Osteoblast (primary cell): ENCODE data around the gene DGCR6. TPM values are rescaled to one million over a fixed set of nuclear protein-coding genes. Genes with fewer than 3 reads are reported as not detected.
"Not testable (repeated sequence)": the region's sequence is repeated elsewhere in the genome, so short reads cannot be mapped to it uniquely, and the experiment has no call there.

ENCODE experiments used
- DNase-seq: peaks from one replicate; pipeline ENCODE4 v3.0.0; 2011; ENCODE audit warnings: low spot score, mixed read lengths; ENCODE audit not compliant: insufficient read length; ENCODE audit errors: missing footprints
- H2AFZ ChIP-seq: 2 replicates; pipeline ENCODE4 v1.6.0; 2011; ENCODE audit warnings: mild to moderate bottlenecking, low read length
- H3K27ac ChIP-seq: 2 replicates; pipeline ENCODE4 v1.5.1; 2011; ENCODE audit warnings: mild to moderate bottlenecking, low read depth, low read length, moderate library complexity
- H3K27me3 ChIP-seq: 2 replicates; pipeline ENCODE4 v1.6.0; 2012; ENCODE audit warnings: mild to moderate bottlenecking, control low read depth, inconsistent platforms, low read length, moderate library complexity; ENCODE audit not compliant: insufficient read depth
- H3K36me3 ChIP-seq: 2 replicates; pipeline ENCODE4 v1.5.1; 2011; ENCODE audit warnings: mild to moderate bottlenecking, low read length, control low read depth, moderate library complexity; ENCODE audit not compliant: insufficient read depth
- H3K4me1 ChIP-seq: 2 replicates; pipeline ENCODE4 v1.5.1; 2011; ENCODE audit warnings: mild to moderate bottlenecking, low read length, control low read depth, moderate library complexity; ENCODE audit not compliant: insufficient read depth
- H3K4me2 ChIP-seq: 2 replicates; pipeline ENCODE4 v1.6.0; 2011; ENCODE audit warnings: mild to moderate bottlenecking, low read length; ENCODE audit not compliant: insufficient read depth
- H3K4me3 ChIP-seq: fragments of 200-600 bp; sonication (generic); 3 replicates; pipeline ENCODE4 v1.5.1; 2012; ENCODE audit warnings: mild to moderate bottlenecking, low read length, inconsistent platforms; ENCODE audit not compliant: insufficient read depth
- H3K79me2 ChIP-seq: 2 replicates; pipeline ENCODE4 v1.6.0; 2012; ENCODE audit warnings: mild to moderate bottlenecking, low read length, control low read depth, inconsistent platforms; ENCODE audit not compliant: insufficient read depth
- H3K9me3 ChIP-seq: 2 replicates; pipeline ENCODE4 v1.5.1; 2011; ENCODE audit warnings: low read depth, low read length, control low read depth
- H4K20me1 ChIP-seq: 2 replicates; pipeline ENCODE4 v1.6.0; 2012; ENCODE audit warnings: mild to moderate bottlenecking, low read length, control low read depth; ENCODE audit not compliant: insufficient read depth
- total RNA-seq: library from RNA; depleted of rRNA; stranded (reverse); fragments of >200 nt; gene quantifications from 2 replicates; pipeline ENCODE4 v1.2.3, GENCODE V29; 2012

Gene DGCR6
- total RNA-seq, 1 donor = 1.1 TPM

- H3K27me3 ChIP-seq, H3K79me2 ChIP-seq, H3K27ac ChIP-seq, H3K4me3 ChIP-seq, H3K9me3 ChIP-seq, H3K4me2 ChIP-seq, H2AFZ ChIP-seq, H3K36me3 ChIP-seq, DNase-seq, H3K4me1 ChIP-seq, H4K20me1 ChIP-seq: not testable (repeated sequence)
These were observed 54.2 kb downstream of the DGCR6 start for GRCh38 chr22:18960166-18960820.

- H3K4me3 ChIP-seq, H3K4me2 ChIP-seq, H3K79me2 ChIP-seq, H4K20me1 ChIP-seq, H3K9me3 ChIP-seq, H3K4me1 ChIP-seq, H3K36me3 ChIP-seq, H3K27me3 ChIP-seq, H2AFZ ChIP-seq, H3K27ac ChIP-seq: not testable (repeated sequence)
- peak; percentile 8 for DNase-seq
These were observed 55.1 kb downstream of the DGCR6 start for GRCh38 chr22:18961201-18961600.

Other genes starting within 250 kb of the DGCR6 start
- under 0.01 TPM in 1 of 2 replicates, not detected in the other for gene PRODH, start 30.0 kb downstream of the DGCR6 start, total RNA-seq
- 40.7 and 43.4 TPM in 2 replicates for gene DGCR2, start 216.1 kb downstream of the DGCR6 start, total RNA-seq
- not detected in 2 replicates for gene TSSK2, start 225.0 kb downstream of the DGCR6 start, total RNA-seq
- gene ESS2, start 238.3 kb downstream of the DGCR6 start, total RNA-seq = 19.4 and 22.1 TPM in 2 replicates
- gene GSC2, start 244.0 kb downstream of the DGCR6 start, total RNA-seq = not detected in 2 replicates